Kidney tubule cell (primary cell): Measurements from ENCODE around the gene GTF2I.
"Not testable (repeated sequence)": the region's sequence is repeated elsewhere in the genome, so short reads cannot be mapped to it uniquely, and the experiment has no call there.

Source experiments
- DNase-seq: peaks from one replicate; pipeline ENCODE4 v3.0.0-alpha.2; 2018; ENCODE audit warnings: low spot score

The GTF2I gene

GRCh38 chr7:74657692-74658177 is at the start of gene GTF2I:
GTF2I (plus strand) TSS chr7:74657718; CDS start chr7:74689129, 31,411 bp downstream.
- no peak for DNase-seq

DNA sequence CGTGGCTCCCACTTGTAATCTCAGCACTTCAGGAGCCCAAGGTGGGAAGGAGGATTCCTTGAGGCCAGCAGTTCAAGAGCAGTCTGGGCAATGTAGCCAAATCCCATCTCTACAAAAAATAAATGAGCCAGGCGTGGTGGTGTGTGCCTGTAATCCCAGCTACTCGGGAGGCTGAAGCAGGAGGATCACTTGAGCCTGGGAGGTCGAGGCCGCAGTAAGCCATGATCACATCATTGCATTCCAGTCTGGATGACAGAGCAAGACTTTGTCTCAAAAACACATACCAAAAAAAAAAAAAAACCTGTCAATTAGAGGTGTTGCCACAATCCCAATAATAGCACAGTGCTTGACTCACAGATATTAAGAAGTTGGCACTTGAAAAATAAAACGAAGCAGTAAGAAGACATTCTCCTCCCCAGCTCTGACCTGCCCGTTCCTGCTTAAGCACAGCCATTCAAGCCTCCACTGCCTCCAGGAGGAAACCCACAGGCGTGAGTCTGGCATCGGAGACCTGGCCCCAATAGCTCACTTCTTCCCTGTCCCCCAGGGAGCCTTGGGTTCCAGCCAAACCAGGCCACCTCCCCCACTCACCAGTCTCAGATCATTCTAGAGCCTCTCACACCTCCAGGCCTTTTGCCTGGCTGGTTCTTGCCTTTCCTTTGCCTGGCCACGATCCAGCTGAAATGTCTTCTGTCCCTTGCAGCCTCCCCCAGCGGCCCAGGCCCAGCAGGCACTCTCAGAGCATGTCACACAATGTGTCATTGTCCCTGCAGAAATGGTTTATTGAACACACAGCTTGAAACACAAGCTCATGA is 45.3 kb upstream of the GTF2I start:
- DNase-seq, result peak; percentile 87

DNA sequence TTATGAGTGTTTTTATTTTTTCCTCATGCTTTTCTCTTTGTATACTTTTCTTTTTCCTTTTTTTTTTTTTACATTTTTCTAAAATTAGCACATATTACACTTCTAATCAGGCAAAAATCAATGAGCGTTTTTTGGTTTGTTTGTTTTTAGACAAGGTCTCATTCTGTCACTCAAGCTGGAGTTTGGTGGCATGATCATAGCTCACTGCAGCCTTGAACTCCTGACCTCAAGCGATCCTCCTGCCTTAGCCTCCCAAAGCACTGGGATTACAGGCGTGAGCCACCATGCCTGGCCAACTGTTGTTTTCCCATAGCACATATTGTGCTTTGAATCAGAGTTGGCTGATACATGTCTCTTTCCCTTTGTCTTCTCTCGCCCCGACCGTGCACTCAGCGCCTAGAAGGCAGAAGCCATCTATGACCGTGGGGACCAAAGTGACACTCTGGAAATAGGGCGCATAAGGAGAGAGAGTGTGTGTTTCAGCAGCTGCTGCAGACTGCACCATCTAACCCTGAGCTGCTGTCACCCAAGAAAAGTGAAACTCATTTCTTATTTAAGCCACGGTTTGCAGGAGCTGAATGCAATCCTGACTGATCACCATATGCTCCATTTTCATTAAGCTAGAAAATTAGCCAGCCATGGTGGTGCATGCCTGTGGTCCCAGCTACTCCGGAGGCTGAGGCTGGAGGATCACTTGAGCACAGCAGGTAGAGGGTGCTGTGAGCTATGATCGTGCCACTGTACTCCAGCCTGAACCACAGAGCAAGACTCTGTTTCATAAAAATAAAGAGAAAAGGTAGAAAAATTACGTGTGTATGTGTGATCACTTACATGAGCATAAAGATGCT is 41.4 kb upstream of the GTF2I start:
- DNase-seq, result no peak

GRCh38 chr7:74617180-74617744 is 40.3 kb upstream of the GTF2I start:
- DNase-seq, result no peak

GRCh38 chr7:74619235-74619860 is 38.2 kb upstream of the GTF2I start:
- DNase-seq, result no peak

DNA sequence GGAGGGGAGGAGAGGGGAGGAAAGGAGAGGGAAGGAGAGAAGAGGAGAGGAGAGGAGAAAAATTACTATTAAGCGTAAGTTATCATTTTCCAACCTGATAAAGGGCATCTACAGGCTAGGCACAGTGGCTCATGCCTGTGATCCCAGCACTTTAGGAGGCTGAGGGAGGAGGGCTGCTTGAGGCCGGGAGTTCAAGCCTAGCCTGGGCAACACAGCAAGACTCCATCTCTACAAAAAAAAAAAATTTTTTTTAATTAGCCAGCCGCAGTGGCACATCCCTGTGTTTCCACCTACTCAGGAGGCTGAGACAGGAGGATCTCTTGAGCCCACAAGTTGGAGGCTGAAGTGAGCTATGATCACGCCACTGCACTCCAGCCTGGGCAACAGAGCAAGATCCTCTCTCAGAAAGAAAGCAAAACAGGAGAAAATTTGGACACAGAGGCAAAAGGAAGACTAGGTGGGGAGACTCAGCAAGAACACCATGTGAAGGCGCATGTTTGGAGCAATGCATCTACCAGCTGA is 35.2 kb upstream of the GTF2I start:
- DNase-seq, result no peak

- DNase-seq, result no peak
Measured at GRCh38 chr7:74623135-74623534, 34.4 kb upstream of the GTF2I start.

GRCh38 chr7:74625446-74625845 is 32.1 kb upstream of the GTF2I start:
- peak; percentile 34 for DNase-seq

GRCh38 chr7:74627661-74628411 is 29.7 kb upstream of the GTF2I start:
- no peak for DNase-seq

DNA sequence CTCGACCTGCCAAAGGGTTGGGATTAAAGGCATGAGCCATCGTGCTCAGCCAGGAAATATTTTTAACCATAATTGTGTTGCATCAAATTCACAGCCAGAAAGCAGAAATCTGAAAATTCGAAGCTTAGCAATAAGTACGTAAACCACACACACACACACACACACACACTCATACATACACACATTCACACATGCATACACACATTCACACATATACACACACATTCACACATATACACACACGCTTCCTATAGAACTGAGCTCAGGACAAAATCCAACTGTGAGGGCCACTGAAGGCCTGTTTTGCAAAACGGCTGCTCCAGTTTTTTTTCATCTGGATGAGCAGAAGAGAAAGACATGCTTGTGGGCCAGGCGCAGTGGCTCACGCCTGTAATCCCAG is 25.0 kb upstream of the GTF2I start:
- DNase-seq, result no peak

GRCh38 chr7:74633451-74633921 is 24.0 kb upstream of the GTF2I start:
- DNase-seq, result no peak

DNA sequence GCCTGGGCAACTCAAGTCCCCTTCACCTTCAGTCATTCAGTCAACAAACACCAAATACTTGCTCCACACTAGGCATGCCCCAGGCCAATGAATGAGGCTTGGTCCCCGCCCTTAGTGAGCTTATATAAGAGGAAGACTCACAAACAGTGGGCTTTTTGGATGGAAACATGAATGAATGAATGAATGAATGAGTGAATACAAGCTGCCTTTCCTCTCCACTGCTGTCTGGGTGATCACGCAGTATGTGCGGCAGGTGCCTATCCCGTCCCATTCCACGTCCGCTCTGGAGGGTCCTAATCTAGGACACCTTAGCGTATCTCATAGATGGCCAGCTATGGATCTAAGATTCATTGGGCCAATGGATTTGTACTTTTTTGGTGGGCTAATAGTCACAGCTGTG is 19.8 kb upstream of the GTF2I start:
- DNase-seq, result no peak

DNA sequence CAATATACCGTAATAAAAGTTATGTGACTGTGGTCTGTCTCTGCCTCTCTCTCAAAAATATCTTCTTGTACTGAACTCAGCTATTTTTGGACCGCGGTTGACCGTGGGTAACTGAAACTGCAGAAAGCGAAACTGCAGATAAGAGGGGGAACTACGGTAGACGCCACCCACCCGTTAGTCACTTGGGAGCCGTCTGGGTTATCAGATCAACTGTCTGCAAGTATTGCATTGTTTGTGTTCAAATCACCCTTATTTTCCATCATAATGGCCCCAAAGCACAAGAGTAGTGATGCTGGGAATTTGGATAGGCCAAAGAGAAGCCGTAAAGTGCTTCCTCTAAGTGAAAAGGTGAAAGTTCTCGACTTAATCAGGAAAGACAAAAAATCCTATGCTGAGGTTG is 7.5 kb upstream of the GTF2I start:
- peak; percentile 64 for DNase-seq

GRCh38 chr7:74650493-74651132 is 6.9 kb upstream of the GTF2I start:
- DNase-seq, result not testable (repeated sequence)

DNA sequence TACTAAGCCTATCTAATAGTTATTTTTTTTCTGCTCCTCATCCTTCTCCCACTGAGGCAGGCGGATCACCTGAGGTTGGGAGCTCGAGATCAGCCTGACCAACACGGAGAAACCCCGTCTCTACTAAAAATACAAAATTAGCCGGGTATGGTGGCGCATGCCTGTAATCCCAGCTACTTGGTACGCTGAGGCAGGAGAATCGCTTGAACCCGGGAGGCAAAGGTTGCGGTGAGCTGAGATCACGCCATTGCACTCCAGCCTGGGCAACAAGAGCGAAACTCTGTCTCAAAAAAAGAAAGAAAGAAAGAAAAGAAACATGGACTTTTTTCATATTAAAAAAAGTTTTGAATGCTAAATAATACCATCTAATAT is 6.4 kb upstream of the GTF2I start:
- DNase-seq, result not testable (repeated sequence)

DNA sequence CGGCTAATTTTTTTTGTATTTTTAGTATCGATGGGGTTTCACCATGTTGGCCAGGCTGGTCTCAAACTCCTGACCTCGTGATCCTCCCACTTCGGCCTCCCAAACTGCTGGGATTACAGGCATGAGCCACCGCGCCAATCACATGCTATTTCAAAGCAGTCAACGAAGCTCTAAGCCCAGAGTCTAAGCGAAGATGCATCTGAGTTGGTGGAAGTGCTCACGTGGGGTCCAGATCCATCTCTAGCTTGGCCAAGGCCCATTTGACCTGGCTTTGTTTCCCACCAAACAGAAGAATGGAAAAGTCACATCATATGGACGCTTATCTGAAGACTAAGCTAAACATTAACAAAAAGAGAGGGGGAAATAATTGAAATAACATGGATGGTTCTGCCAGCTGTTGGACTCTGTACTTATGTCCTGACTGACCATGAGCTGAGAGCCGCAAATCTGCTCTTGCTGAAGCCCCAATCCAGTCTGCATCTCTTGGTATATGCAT is 3.8 kb upstream of the GTF2I start:
- DNase-seq, result no peak

DNA sequence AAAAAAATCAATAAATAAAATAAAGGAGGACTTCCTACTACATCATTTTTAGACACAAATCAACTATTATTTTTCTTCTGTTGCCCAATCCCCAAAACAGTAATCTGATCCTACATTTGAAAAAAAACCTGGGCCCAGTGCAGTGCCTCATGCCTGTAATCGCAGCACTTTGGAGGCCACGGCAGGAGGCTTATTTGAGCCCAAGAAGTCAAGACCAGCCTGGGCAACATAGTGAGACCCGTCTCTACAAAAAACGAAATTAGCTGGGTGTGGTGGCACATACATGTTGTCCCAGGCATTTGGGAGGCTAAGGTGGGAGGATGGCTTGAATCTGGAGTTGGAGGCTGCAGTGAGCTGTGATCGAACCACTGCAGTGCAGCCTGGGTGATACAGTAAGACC is 2.7 kb upstream of the GTF2I start:
- DNase-seq, result no peak

DNA sequence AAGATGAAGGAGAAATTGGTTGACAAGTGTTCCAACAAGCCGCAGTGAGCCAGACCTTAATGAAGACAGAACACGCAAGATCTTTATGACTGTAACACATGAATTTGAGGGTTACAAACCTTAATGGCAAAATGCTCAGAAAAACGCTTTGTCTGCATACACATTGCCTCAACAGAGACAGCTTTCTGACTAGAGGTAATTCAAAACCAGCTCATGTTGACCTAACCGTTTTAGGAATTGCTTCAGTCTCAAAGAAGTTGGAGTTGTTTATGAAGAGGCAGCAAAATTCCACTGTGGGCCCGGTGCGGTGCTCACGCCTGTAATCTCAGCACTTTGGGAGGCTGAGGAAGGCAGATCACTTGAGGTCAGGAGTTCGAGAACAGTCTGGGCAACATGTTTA is 2.2 kb upstream of the GTF2I start:
- DNase-seq, result no peak

DNA sequence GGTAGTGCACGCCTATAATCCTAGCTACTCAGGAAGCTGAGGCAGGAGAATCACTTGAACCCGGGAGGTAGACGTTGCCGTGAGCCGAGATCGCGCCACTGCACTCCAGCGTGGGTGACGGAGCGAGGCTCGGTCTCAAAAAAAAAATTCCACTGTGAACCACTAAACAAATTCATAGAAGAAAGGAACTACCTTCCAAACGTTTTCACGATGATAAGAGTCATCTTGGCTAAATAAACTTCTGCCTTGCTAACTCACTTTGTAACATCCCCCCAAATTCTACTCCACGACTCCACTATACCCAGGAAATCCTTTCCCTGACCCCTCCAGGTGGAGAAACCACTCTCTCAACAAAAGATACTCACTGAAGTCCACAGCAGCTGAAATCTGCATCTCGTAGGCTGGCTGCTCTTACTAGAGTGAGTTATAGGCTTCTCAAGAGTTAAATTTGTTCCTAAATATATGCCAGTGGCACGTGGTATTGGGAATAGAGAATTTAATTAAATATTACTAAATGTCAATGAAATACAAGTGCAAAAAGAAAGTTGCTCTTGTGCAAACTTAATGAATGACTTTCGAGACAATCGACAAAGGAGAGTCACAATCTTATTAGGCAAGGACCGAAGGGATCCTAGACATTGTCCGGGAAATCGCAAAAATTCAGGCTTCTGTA is 1.6 kb upstream of the GTF2I start:
- no peak for DNase-seq

- DNase-seq, result peak; percentile 38
Measured at GRCh38 chr7:74656441-74656836, 1.1 kb upstream of the GTF2I start.
